ENCODE results near the gene LRRC23. TPM values are rescaled to one million over a fixed set of nuclear protein-coding genes. Genes with fewer than 3 reads are reported as not detected.
A peak's percentile ranks its signal among the peaks of the same experiment; 100 is the strongest.

Gene LRRC23
- total and polyA plus RNA-seq, 9 of the 15 experiments (the other 6 are each of a cell fraction or from before 2014, with no cell fraction given): 2.2 to 7.0 (median 3.0) TPM

DNA sequence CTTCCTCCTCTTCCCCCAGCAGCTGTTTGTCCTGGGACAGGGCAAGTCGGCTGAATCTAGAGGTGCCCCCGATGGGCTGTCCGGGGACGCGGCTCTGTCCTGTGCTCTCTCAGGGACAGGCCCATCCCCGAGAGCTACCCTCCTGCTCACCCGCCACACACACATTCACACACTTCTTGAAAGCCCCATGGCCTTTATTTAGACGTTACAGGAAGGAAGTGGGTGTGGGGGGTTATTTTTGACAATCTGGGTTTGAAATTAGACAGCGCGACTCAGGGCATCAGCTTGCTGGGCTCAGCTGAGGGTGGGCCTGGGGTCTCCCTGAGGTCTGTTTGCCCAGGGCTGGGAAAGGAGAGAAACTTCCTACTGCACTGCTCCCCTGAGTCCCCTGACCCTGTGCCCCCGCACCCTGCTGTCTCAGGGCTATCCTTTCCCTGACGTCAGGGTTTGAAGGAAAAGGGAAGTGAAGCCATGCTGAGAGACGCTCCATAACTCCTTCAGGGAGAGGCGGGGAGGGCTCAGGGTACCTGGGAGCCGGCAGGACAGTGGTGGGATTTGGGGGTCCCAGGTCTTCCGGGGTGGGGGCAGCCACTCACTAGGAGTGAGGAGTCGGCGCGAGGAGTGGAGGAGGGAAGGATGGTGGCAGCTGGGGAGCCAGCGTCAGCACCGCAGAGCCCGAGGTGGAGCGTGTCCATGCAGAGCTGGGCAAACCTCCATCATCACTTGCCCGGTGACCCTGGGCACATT, 54.6 kb downstream of the LRRC23 start:
- Histone ChIP-seq H3K4me3 (no peak overlapping the region), H3K4me2 (ENCODE audit: insufficient read depth, low read length) (no peak overlapping the region), H3K27ac (ENCODE audit: extremely low read depth, low read depth, low read length) (no peak overlapping the region), H3K27me3 (ENCODE audit: control insufficient read depth in 2 of 2, insufficient read depth in 2 of 2, low read length in 2 of 2) (no peaks in the 10 kb centered on the region), H3K79me2 (ENCODE audit: control insufficient read depth, insufficient read depth, low read length) (peaks cover 10% of the 10 kb centered on the region; the same call in 2 of the 3 replicates), H3K4me1 (replicated peaks in 1 of 2; ENCODE audit: control insufficient read depth in 2 of 2, insufficient read depth in 2 of 2, low read length in 2 of 2) (peaks cover 28 to 70% of the 10 kb centered on the region in 2 experiments), H3K9ac (ENCODE audit: insufficient read depth in 1 of 2, low read depth in 2 of 2, low read length in 2 of 2) (peak overlapping the region in 1 of 2 experiments; percentile 61; a peak in 1 of 4 replicates), H4K20me1 (replicated peaks; ENCODE audit: control insufficient read depth, insufficient read depth, low read length) (no peaks in the 10 kb centered on the region), H3K36me3 (ENCODE audit: control insufficient read depth, insufficient read depth, low read length) (no peaks in the 10 kb centered on the region), H3K9me3 (replicated peaks; ENCODE audit: control insufficient read depth, insufficient read depth, low read depth, low read length) (no peaks in the 10 kb centered on the region), H3K9me1 (ENCODE audit: control insufficient read depth, insufficient read depth, low read length) (no peaks in the 10 kb centered on the region), H2AFZ (ENCODE audit: low read depth, low read length) (no peak overlapping the region)
- in situ Hi-C loops (cut with MboI): no loop called here
- WGBS (ENCODE audit: insufficient coverage, low coverage, missing lambda C conversion rate): 65% methylated on average over 18 of the region's 24 CpGs
- ATAC-seq (no peak), DNase-seq (ENCODE audit: extremely low read depth in 1 of 4, low spot score in 3 of 4) (no peak), FAIRE-seq (no peak)
- TF ChIP-seq SPI1 (IDR thresholded peaks at IDR 0.05; ENCODE audit: borderline replicate concordance, low read depth, low read length): peak; percentile 87
- TF ChIP-seq SP2 (IDR thresholded peaks at IDR 0.05; ENCODE audit: extremely low read depth, low read depth, low read length, poor library complexity, severe bottlenecking): no peak
- TF ChIP-seq POLR2G (IDR thresholded peaks at IDR 0.05; ENCODE audit: low read depth, low read length): 0 out of 2 replicates have a peak, but pooled peaks have one; percentile 5
- TF ChIP-seq POLR2AphosphoS5 (IDR thresholded peaks at IDR 0.05; ENCODE audit: control insufficient read depth, insufficient read depth, low read depth, low read length): no peak
- peak; percentile 33; the same call in 1 of the 2 replicates for TF ChIP-seq CREM (IDR thresholded peaks at IDR 0.05; ENCODE audit: low read depth)
- no peak for TF ChIP-seq SMARCA4 (IDR thresholded peaks at IDR 0.05)
- no peak for TF ChIP-seq PHF21A (IDR thresholded peaks at IDR 0.05; ENCODE audit: borderline replicate concordance, low read depth)
- intact Hi-C loops (cut with micrococcal nuclease): no loop called here
- no TSS peak for BruUV-seq (replicated peaks)
- ChIA-PET CTCF (ENCODE audit: low intra/inter-chr PET ratio) (interaction anchor here (1.4 kb wide), 1 partner anchor 36 kb away, joined by 4 read pairs; no protein-coding TSS in a partner anchor), POLR2A (interaction anchor here (0.7 to 8.0 kb wide), 2 partner anchors 14 to 90 kb away, joined by 4 to 98 read pairs; partner anchors contain the start of genes C12orf57 and RNU7-1)
